Daoy (cell line): ENCODE results near the gene DNAH14. TPM values are rescaled to one million over a fixed set of nuclear protein-coding genes. Genes with fewer than 3 reads are reported as not detected.
"Not testable (repeated sequence)": the region's sequence is repeated elsewhere in the genome, so short reads cannot be mapped to it uniquely, and the experiment has no call there.

Experiments used
- DNase-seq: peaks from one replicate; pipeline ENCODE4 v3.0.0-alpha.2; 2015; ENCODE audit warnings: low read depth
- total RNA-seq: library from RNA; depleted of rRNA; stranded (reverse); fragments of >200 nt; shearing (Covaris generic); gene quantifications from 2 replicates; pipeline ENCODE4 v1.2.3, GENCODE V29; 2014

Gene DNAH14
- total RNA-seq, 1 experiment from 2014 or later, result 32.5 TPM

GRCh38 chr1:224995602-224996001, 66.1 kb downstream of the DNAH14 start:
- no peak for DNase-seq

- DNase-seq, result no peak
Observed at GRCh38 chr1:224996266-224996665, 66.8 kb downstream of the DNAH14 start.

GRCh38 chr1:224998185-224998584, 68.7 kb downstream of the DNAH14 start:
- no peak for DNase-seq

GRCh38 chr1:225004396-225004795, 74.9 kb downstream of the DNAH14 start:
- no peak for DNase-seq

- not testable (repeated sequence) for DNase-seq
Observed at GRCh38 chr1:225006352-225006751, 76.9 kb downstream of the DNAH14 start.

- DNase-seq, result not testable (repeated sequence)
Observed at GRCh38 chr1:225008050-225008449, 78.6 kb downstream of the DNAH14 start.

GRCh38 chr1:225021037-225021436, 91.6 kb downstream of the DNAH14 start:
- DNase-seq, result no peak

- no peak for DNase-seq
Observed at GRCh38 chr1:225026701-225027100, 97.2 kb downstream of the DNAH14 start.

GRCh38 chr1:225036441-225036840, 107.0 kb downstream of the DNAH14 start:
- DNase-seq, result not testable (repeated sequence)

GRCh38 chr1:225042263-225042662, 112.8 kb downstream of the DNAH14 start:
- no peak for DNase-seq

- no peak for DNase-seq
Observed at GRCh38 chr1:225044258-225044657, 114.8 kb downstream of the DNAH14 start.

- DNase-seq, result no peak
Observed at GRCh38 chr1:225049594-225049993, 120.1 kb downstream of the DNAH14 start.

- DNase-seq, result no peak
Observed at GRCh38 chr1:225063722-225064121, 134.2 kb downstream of the DNAH14 start.

GRCh38 chr1:225070972-225071371, 141.5 kb downstream of the DNAH14 start:
- no peak for DNase-seq

GRCh38 chr1:225097175-225097574, 167.7 kb downstream of the DNAH14 start:
- no peak for DNase-seq

GRCh38 chr1:225111000-225111399, 181.5 kb downstream of the DNAH14 start:
- no peak for DNase-seq

GRCh38 chr1:225113265-225113664, 183.8 kb downstream of the DNAH14 start:
- DNase-seq, result no peak

GRCh38 chr1:225114354-225114990, 185.0 kb downstream of the DNAH14 start:
- no peak for DNase-seq

- DNase-seq, result no peak
Observed at GRCh38 chr1:225119307-225119706, 189.8 kb downstream of the DNAH14 start.

GRCh38 chr1:225121095-225121494, 191.6 kb downstream of the DNAH14 start:
- no peak for DNase-seq

- no peak for DNase-seq
Observed at GRCh38 chr1:225131869-225132268, 202.4 kb downstream of the DNAH14 start.

GRCh38 chr1:225137976-225138375, 208.5 kb downstream of the DNAH14 start:
- DNase-seq, result no peak

GRCh38 chr1:225143001-225143400, 213.5 kb downstream of the DNAH14 start:
- no peak for DNase-seq

GRCh38 chr1:225146478-225146877, 217.0 kb downstream of the DNAH14 start:
- DNase-seq, result no peak
